Activated CD4-positive, alpha-beta memory T cell treated with anti-CD3 and anti-CD28 coated beads for 36 hours (primary cell): Measurements from ENCODE around the gene ZBTB44. TPM values are rescaled to one million over a fixed set of nuclear protein-coding genes. Genes with fewer than 3 reads are reported as not detected.
"Not testable (repeated sequence)": the region's sequence is repeated elsewhere in the genome, so short reads cannot be mapped to it uniquely, and the experiment has no call there.

ENCODE experiments used
- CTCF ChIA-PET: fragments of 350-600 bp; sonication (Branson Sonifier 250); formaldehyde crosslinking; loops from one replicate; lab custom pipeline; 2021; ENCODE audit warnings: antibody characterized with exemption, inconsistent platforms; lab: Charles Lee
- POLR2A ChIA-PET: fragments of 350-600 bp; sonication (Branson Sonifier 250); formaldehyde crosslinking; loops from one replicate; lab custom pipeline; 2021; ENCODE audit warnings: antibody characterized with exemption; lab: Charles Lee
- DNase-seq: peaks from one replicate; pipeline ENCODE4 v3.0.0-alpha.2; 2020
- H3K27ac Mint-ChIP-seq: one replicate; pipeline ENCODE4 v1.8.0; 2021; ENCODE audit warnings: mixed read lengths
- H3K27me3 Mint-ChIP-seq: one replicate; pipeline ENCODE4 v1.8.0; 2021; ENCODE audit warnings: mixed read lengths
- H3K36me3 Mint-ChIP-seq: one replicate; pipeline ENCODE4 v1.8.0; 2021; ENCODE audit warnings: mixed read lengths
- H3K4me1 Mint-ChIP-seq: one replicate; pipeline ENCODE4 v1.8.0; 2021; ENCODE audit warnings: low read depth, mixed read lengths
- H3K4me3 Mint-ChIP-seq: one replicate; pipeline ENCODE4 v1.8.0; 2021; ENCODE audit warnings: mild to moderate bottlenecking, mixed read lengths
- H3K9me3 Mint-ChIP-seq: one replicate; pipeline ENCODE4 v1.8.0; 2021; ENCODE audit warnings: mixed read lengths
- intact Hi-C: fragments of 100-400 bp; cut with micrococcal nuclease; formaldehyde crosslinking; loops from one replicate; pipeline ENCODE4 v1.15.1; 2023
- total RNA-seq, 2 experiments: library from RNA; stranded (reverse); gene quantifications; one replicate each; pipeline ENCODE4 v1.2.3, GENCODE V29; 2021

Gene ZBTB44
- total RNA-seq, 2 experiments from 2014 or later = 33.3 to 33.4 TPM

DNA sequence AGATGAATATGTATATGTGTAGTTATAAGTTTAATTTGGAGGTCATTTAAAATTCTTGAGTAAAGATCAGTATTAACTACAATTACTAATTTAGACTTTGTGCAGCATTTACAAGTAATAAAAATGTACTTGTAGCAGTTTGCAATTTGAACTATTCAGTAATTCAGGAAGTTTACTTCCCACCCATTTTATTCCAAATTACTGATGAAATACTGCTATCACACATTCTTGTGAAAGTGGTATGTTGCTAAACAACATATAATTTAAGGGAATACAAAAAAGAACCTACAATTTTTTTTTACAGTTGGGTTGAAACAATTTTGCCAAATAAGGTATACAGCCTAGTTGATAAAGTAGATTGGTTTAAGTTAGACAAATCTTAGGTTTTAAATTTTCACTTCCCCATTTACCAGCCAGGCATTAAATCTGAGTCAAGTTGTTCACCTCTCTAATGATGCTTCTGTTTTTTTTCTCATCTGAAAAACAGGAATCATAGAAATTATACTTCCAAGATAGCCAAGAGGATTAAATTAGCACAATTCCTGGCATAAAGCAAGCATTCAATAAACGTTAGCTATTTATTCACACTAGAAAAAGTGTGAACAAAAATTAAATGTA is 45.3 kb downstream of the ZBTB44 start:
- CTCF ChIA-PET = no interaction called here
- H3K4me1 Mint-ChIP-seq = peaks cover 15% of the 10 kb centered on the region
- no peak for DNase-seq
- H3K4me3 Mint-ChIP-seq = no peak overlapping the region
- intact Hi-C loops = no loop called here
- no peaks in the 10 kb centered on the region for H3K9me3 Mint-ChIP-seq
- H3K27me3 Mint-ChIP-seq = no peaks in the 10 kb centered on the region
- peaks cover 7% of the 10 kb centered on the region for H3K36me3 Mint-ChIP-seq
- POLR2A ChIA-PET = no interaction called here
- no peak overlapping the region for H3K27ac Mint-ChIP-seq

DNA sequence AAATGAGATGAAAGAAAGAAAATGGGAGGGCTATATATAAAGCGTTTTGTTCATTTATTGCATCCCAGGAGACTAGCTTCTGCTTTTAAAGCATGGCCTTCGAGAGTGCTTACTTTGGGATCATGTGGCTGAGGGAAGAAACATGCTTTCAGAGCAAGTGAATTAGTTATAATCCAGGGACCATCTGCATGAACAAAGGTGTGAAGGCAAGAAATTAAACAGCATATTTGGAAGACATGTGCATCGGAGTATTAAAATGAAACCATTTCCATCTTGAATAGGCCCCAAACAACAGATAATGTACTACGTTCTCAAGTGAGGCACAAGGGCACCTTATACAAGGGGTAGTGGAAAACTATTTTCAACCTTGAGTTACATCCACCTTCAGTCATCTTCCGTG is 51.4 kb downstream of the ZBTB44 start:
- ChIA-PET POLR2A (no interaction called here), CTCF (no interaction called here)
- Mint-ChIP-seq H3K4me3 (no peak overlapping the region), H3K36me3 (peaks cover 41% of the 10 kb centered on the region), H3K4me1 (peaks cover 8% of the 10 kb centered on the region), H3K9me3 (peaks cover 16% of the 10 kb centered on the region), H3K27me3 (no peaks in the 10 kb centered on the region), H3K27ac (no peak overlapping the region)
- DNase-seq = no peak
- intact Hi-C loops = no loop called here

DNA sequence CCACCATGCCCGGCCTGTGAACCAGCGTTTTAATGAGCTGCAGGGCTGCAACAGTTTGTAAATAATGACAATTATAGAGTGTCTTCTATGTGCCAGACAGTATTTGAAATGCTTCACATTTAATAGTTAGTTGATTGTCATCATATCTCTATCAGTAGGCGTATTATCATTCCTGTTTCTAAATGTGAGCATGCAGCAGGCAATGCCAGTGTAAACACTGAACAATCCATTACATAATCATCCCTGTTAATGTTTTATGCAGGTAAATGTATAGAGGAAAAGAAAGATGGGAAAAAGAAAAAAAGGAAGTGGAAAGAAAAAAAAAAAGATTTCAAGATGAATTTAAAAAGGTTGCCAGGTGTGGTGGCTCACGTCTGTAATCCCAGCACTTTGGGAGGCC is 52.3 kb downstream of the ZBTB44 start:
- Mint-ChIP-seq H3K4me3 (no peak overlapping the region), H3K4me1 (peaks cover 12% of the 10 kb centered on the region), H3K9me3 (peaks cover 19% of the 10 kb centered on the region), H3K27ac (no peak overlapping the region), H3K36me3 (peaks cover 48% of the 10 kb centered on the region), H3K27me3 (no peaks in the 10 kb centered on the region)
- DNase-seq = no peak
- ChIA-PET CTCF (no interaction called here), POLR2A (no interaction called here)
- intact Hi-C loops = no loop called here

DNA sequence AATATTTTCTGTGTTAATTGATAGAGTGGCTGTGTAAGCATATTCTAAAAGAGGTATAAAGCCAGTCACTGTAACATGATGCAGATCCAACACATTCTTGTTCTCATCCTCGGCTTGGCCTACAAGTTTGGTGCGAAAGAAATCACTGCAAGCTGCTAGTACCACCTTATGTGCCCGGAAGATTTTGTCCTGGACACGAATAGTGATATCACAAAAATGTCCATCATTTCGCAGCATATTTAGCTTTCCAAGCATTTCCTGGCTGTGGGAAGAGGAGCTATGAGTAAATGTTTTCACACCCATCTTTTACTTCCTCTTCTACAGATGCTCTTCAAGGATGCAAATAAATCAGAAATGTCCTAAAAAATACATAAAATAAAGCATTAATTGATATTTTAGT is 53.1 kb downstream of the ZBTB44 start:
- Mint-ChIP-seq H3K4me1 (peaks cover 12% of the 10 kb centered on the region), H3K27ac (no peak overlapping the region), H3K27me3 (no peaks in the 10 kb centered on the region), H3K36me3 (peaks cover 53% of the 10 kb centered on the region), H3K4me3 (no peak overlapping the region), H3K9me3 (peaks cover 21% of the 10 kb centered on the region)
- POLR2A ChIA-PET = no interaction called here
- CTCF ChIA-PET = no interaction called here
- intact Hi-C loops = no loop called here
- no peak for DNase-seq

DNA sequence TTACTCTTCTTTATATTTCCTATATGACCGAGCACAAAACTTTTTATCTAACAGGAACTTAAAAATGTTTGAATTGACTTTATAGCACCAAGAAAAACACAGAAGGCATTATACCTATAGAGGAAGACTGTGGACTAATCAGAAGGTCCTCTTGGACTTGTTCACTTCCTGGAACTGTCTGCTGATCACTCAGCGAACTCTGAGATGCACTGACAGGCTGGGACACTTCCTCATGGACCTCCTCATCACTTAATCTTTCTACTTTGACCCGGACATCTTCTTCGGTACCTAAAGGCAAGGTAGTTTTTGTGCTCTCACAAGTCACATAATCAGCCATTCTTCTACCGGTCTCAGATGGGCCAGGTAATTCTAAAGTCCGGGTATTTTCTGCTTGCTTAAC is 54.0 kb downstream of the ZBTB44 start:
- intact Hi-C loops = no loop called here
- peaks cover 14% of the 10 kb centered on the region for H3K4me1 Mint-ChIP-seq
- CTCF ChIA-PET = no interaction called here

DNA sequence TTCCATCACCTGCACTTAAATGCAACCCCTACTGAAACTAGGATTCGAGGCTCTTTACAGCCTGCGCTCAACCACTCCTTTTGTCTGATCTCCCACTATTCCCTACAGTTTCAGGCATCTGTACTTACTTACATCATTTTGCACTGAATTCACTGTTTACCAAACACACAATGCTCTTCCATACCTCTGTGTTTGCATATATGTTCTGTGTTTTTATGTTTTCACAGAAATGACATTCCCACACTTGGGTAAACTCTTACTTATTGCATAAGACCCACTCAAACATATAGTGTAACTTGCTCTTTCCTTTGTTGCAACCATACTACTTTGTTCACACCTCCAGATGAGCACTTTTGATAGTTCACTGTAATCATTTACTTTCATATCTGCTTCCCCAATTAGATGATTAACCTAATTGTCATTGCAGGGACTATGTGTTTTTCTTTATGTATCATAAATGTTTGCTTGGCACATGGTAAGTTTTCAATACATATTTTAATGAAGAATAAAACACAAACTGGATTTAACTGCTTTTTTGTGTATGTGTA is 54.6 kb downstream of the ZBTB44 start:
- H3K27ac Mint-ChIP-seq = no peak overlapping the region
- intact Hi-C loops = no loop called here
- H3K4me3 Mint-ChIP-seq = no peak overlapping the region
- H3K27me3 Mint-ChIP-seq = no peaks in the 10 kb centered on the region
- peaks cover 62% of the 10 kb centered on the region for H3K36me3 Mint-ChIP-seq
- DNase-seq = no peak
- H3K4me1 Mint-ChIP-seq = peaks cover 10% of the 10 kb centered on the region
- CTCF ChIA-PET = no interaction called here
- peaks cover 28% of the 10 kb centered on the region for H3K9me3 Mint-ChIP-seq
- POLR2A ChIA-PET = no interaction called here

More for the DNA sequence above, 54.0 kb downstream of the ZBTB44 start:
- no peak for DNase-seq
- Mint-ChIP-seq H3K4me3 (no peak overlapping the region), H3K9me3 (peaks cover 25% of the 10 kb centered on the region), H3K27ac (no peak overlapping the region), H3K36me3 (peaks cover 57% of the 10 kb centered on the region), H3K27me3 (no peaks in the 10 kb centered on the region)
- POLR2A ChIA-PET = no interaction called here

DNA sequence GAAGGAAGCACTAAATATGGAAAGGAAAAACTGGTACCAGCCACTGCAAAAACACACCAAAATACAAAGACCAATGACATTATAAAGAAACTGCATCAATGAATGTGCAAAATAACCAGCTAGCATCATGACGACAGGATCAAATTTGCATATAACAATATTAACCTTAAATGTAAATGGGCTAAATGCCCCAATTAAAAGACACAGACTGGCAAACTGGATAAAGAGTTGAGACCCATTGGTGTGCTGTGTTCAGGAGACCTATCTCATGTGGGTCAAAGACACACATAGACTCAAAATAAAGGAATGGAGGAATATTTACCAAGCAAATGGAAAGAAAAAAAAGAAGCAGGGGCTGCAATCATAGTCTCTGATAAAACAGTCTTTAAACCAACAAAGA is 63.0 kb downstream of the ZBTB44 start:
- intact Hi-C loops, H3K27ac Mint-ChIP-seq, H3K4me3 Mint-ChIP-seq, CTCF ChIA-PET, POLR2A ChIA-PET, DNase-seq, H3K27me3 Mint-ChIP-seq: not testable (repeated sequence)
- Mint-ChIP-seq H3K4me1 (peaks cover 24% of the 10 kb centered on the region), H3K9me3 (peaks cover 30% of the 10 kb centered on the region), H3K36me3 (peaks cover 45% of the 10 kb centered on the region)

DNA sequence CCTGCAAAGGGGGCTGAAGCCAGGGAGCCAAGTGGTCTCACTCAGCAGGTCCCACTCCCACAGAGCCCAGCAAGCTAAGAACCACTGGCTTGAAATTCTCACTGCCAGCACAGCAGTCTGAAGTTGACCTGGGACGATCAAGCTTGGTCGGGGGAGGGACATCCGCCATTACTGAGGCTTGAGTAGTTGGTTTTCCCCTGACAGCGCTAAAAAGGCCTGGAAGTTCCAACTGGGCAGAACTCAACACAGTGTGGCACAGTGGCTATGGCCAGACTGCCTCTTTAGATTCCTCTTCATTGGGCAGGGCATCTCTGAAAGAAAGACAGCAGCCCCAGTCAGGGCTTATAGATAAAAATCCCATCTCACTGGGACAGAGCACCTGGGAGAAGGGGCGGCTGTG is 64.8 kb downstream of the ZBTB44 start:
- H3K4me3 Mint-ChIP-seq, POLR2A ChIA-PET: not testable (repeated sequence)
- peaks cover 32% of the 10 kb centered on the region for H3K4me1 Mint-ChIP-seq

DNA sequence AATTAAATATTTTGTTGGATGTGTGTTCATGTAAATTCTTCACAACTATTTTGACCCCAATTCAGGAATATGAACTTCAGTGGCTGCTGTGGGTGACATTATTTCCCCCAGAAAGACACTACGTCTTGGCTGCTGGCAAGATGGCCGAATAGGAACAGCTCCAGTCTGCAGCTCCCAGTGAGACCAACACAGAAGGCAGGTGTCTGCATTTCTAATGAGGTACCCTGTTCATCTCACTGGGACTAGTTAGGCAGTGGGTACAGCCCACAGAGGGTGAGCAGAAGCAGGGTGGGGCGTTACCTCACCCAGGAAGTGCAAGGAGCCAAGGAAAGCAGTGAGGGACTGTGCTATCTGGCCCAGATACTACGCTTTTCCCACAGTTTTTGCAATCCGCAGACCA is 65.3 kb downstream of the ZBTB44 start:
- ChIA-PET CTCF (interaction anchor here (0.7 kb wide), 1 partner anchor 17 kb away, joined by 3 read pairs; no protein-coding TSS in a partner anchor), POLR2A (no interaction called here)
- Mint-ChIP-seq H3K4me3 (no peak overlapping the region), H3K9me3 (peaks cover 16% of the 10 kb centered on the region), H3K27ac (no peak overlapping the region), H3K27me3 (no peaks in the 10 kb centered on the region), H3K4me1 (peaks cover 33% of the 10 kb centered on the region), H3K36me3 (peaks cover 37% of the 10 kb centered on the region)
- intact Hi-C loops = no loop called here
- no peak for DNase-seq

More for the DNA sequence above, 64.8 kb downstream of the ZBTB44 start:
- DNase-seq, intact Hi-C loops, H3K27ac Mint-ChIP-seq, CTCF ChIA-PET, H3K27me3 Mint-ChIP-seq: not testable (repeated sequence)
- Mint-ChIP-seq H3K9me3 (peaks cover 18% of the 10 kb centered on the region), H3K36me3 (peaks cover 37% of the 10 kb centered on the region)

DNA sequence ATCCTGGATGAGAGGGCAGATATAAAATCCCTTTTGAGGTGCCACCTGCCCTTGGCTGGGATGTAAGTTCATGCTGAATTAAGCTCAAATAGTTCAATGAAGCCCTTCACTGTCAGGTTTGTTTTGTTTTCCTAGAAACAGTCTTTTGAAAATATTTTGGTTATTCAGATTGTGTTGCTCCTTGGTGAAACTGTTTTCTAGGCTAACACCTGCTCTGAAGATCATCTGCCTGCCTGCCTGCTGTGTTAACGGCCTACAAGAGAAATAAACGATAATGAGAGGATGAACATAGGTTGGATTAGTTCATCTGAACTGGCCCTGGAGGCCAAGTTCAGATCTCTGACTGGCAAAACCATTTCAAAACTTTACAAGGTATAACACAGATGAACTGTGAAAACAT is 67.4 kb downstream of the ZBTB44 start:
- no peak overlapping the region for H3K27ac Mint-ChIP-seq
- intact Hi-C loops = no loop called here
- POLR2A ChIA-PET = interaction anchor here (0.5 kb wide), 1 partner anchor 385 kb away, joined by 3 read pairs; no protein-coding TSS in a partner anchor
- H3K9me3 Mint-ChIP-seq = peaks cover 8% of the 10 kb centered on the region
- H3K36me3 Mint-ChIP-seq = peaks cover 21% of the 10 kb centered on the region
- H3K4me1 Mint-ChIP-seq = peaks cover 31% of the 10 kb centered on the region
- no peaks in the 10 kb centered on the region for H3K27me3 Mint-ChIP-seq
- no peak overlapping the region for H3K4me3 Mint-ChIP-seq
- CTCF ChIA-PET = no interaction called here
- DNase-seq = no peak

DNA sequence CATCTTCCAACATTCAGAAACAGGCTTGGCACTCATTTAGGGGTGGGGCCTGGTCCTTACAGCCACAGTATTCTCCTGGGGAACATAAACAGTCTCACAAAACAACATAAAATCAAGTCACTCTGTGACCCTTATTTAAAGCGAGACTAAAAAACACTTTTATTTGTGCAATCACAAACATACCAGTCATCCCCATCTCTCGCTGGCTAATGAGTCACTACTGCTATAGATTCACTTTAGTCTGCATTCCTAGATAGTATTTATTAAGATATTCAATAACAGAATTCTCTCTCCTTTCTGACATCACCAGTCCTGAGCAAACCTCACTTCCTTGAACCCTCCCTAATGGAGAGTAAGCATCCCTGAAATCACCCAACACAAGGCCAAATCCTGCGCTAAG is 68.0 kb downstream of the ZBTB44 start:
- H3K27ac Mint-ChIP-seq = no peak overlapping the region
- H3K4me3 Mint-ChIP-seq = no peak overlapping the region
- intact Hi-C loops = no loop called here
- H3K9me3 Mint-ChIP-seq = peaks cover 2% of the 10 kb centered on the region
- DNase-seq = no peak
- H3K4me1 Mint-ChIP-seq = peaks cover 29% of the 10 kb centered on the region
- ChIA-PET CTCF (interaction anchor here (1.2 kb wide), 1 partner anchor 34 kb away, joined by 5 read pairs; no protein-coding TSS in a partner anchor), POLR2A (interaction anchor here (0.5 kb wide), 1 partner anchor 384 kb away, joined by 3 read pairs; no protein-coding TSS in a partner anchor)
- no peaks in the 10 kb centered on the region for H3K27me3 Mint-ChIP-seq
- H3K36me3 Mint-ChIP-seq = peaks cover 16% of the 10 kb centered on the region

DNA sequence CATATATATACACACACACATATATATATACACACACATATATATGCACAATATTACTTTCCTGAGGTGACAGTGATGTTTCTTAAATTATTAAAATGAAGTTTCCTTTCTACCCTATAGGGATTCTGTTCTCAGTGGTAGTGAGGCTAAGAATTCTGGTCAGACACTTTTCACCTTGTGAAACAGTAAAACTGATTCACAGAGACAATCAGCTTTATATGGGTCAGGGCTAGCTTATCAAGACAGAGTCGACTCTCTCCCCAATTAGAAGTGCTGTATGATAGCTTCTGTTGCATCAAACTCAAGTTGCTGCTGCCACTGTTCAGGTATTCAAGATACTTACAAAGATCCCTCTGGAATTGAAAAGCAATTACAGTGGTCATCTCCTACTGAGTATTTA is 68.4 kb downstream of the ZBTB44 start:
- intact Hi-C loops = no loop called here
- Mint-ChIP-seq H3K4me1 (peaks cover 29% of the 10 kb centered on the region), H3K27ac (no peak overlapping the region), H3K27me3 (no peaks in the 10 kb centered on the region), H3K36me3 (peaks cover 13% of the 10 kb centered on the region), H3K4me3 (no peak overlapping the region), H3K9me3 (no peaks in the 10 kb centered on the region)
- ChIA-PET POLR2A (interaction anchor here (0.6 kb wide), 1 partner anchor 21 kb away, joined by 3 read pairs; no protein-coding TSS in a partner anchor), CTCF (interaction anchor here (1.2 kb wide), 1 partner anchor 33 kb away, joined by 5 read pairs; no protein-coding TSS in a partner anchor)
- no peak for DNase-seq

DNA sequence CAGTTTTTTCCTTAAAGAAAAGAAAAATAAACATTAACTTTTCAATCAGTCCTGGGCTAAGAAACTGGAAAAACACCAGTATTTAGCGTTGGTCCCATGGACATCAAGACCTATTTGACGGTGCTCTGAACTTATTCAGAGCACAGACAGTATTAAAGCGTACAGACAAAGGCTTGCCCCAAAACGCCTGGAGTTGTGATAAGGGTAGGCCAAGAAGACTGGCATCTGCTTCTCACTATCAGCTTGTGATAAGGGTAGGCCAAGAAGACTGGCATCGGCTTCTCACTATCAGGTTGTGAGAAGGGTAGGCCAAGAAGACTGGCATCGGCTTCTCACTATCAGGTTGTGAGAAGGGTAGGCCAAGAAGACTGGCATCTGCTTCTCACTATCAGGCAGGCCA is 69.3 kb downstream of the ZBTB44 start:
- H3K9me3 Mint-ChIP-seq, CTCF ChIA-PET, H3K27me3 Mint-ChIP-seq, H3K4me3 Mint-ChIP-seq, DNase-seq, H3K36me3 Mint-ChIP-seq, POLR2A ChIA-PET, H3K27ac Mint-ChIP-seq, intact Hi-C loops: not testable (repeated sequence)
- peaks cover 26% of the 10 kb centered on the region for H3K4me1 Mint-ChIP-seq
